DOHH2 (cell line): ENCODE measurements around the gene SETD3.

Source experiments
- H3F3A ChIP-seq: fragments of 200-600 bp; sonication (generic), shearing (Covaris generic); 2 replicates; pipeline ENCODE4 v1.6.0; 2016; ENCODE audit warnings: antibody characterized with exemption, mild to moderate bottlenecking; ENCODE audit not compliant: control insufficient read depth, insufficient read depth
- H3K27ac ChIP-seq: fragments of 200-600 bp; sonication (generic); 2 replicates; pipeline ENCODE4 v1.5.1; 2014; ENCODE audit warnings: low read depth, mild to moderate bottlenecking, low read length, moderate library complexity
- H3K27me3 ChIP-seq: fragments of 200-600 bp; sonication (generic); 2 replicates; pipeline ENCODE4 v1.6.1; 2014; ENCODE audit warnings: mild to moderate bottlenecking, low read length, mixed read lengths; ENCODE audit not compliant: control insufficient read depth
- H3K36me3 ChIP-seq: fragments of 200-600 bp; sonication (generic); 2 replicates; pipeline ENCODE4 v1.6.1; 2014; ENCODE audit warnings: mild to moderate bottlenecking, low read length, moderate library complexity, mixed read lengths; ENCODE audit not compliant: control insufficient read depth
- H3K4me1 ChIP-seq: fragments of 200-600 bp; sonication (generic); 2 replicates; pipeline ENCODE4 v1.6.1; 2014; ENCODE audit warnings: mild to moderate bottlenecking, low read length, mixed read lengths; ENCODE audit not compliant: control insufficient read depth
- H3K4me2 ChIP-seq: fragments of 200-600 bp; sonication (generic); 2 replicates; pipeline ENCODE4 v1.6.0; 2014; ENCODE audit warnings: mild to moderate bottlenecking, low read length, moderate library complexity
- H3K4me3 ChIP-seq: fragments of 200-600 bp; sonication (generic); 2 replicates; pipeline ENCODE4 v1.5.1; 2014; ENCODE audit warnings: mild to moderate bottlenecking, low read length, mixed read lengths
- H3K79me2 ChIP-seq: fragments of 200-600 bp; sonication (generic); 2 replicates; pipeline ENCODE4 v1.6.1; 2014; ENCODE audit warnings: mild to moderate bottlenecking, low read length, mixed read lengths; ENCODE audit not compliant: control insufficient read depth
- H3K9me2 ChIP-seq: fragments of 200-600 bp; sonication (generic); replicated peaks from 2 replicates; pipeline ENCODE4 v1.6.1; 2014; ENCODE audit warnings: mild to moderate bottlenecking, low read length, mixed read lengths; ENCODE audit not compliant: control insufficient read depth
- H3K9me3 ChIP-seq: fragments of 200-600 bp; sonication (generic); 2 replicates; pipeline ENCODE4 v1.6.1; 2014; ENCODE audit warnings: antibody characterized with exemption, low read length, mixed read lengths; ENCODE audit not compliant: control insufficient read depth, insufficient read depth
- H4K20me1 ChIP-seq: fragments of 200-600 bp; sonication (generic); 2 replicates; pipeline ENCODE4 v1.6.0; 2014; ENCODE audit warnings: low read depth, mild to moderate bottlenecking, antibody characterized with exemption, low read length, moderate library complexity; ENCODE audit not compliant: control insufficient read depth, insufficient read depth
- EZH2phosphoT487 ChIP-seq: fragments of 200-600 bp; sonication (generic); IDR thresholded peaks from 2 replicates; pipeline ENCODE4 v1.6.1; 2017; ENCODE audit warnings: borderline replicate concordance, mild to moderate bottlenecking, antibody characterized with exemption, low read length, moderate library complexity, mixed read lengths
- TF ChIP-seq, protein P1 (sequence below): fragments of 200-600 bp; sonication (generic); IDR thresholded peaks from one replicate; pipeline ENCODE4 v1.5.1; 2014; ENCODE audit warnings: antibody characterized with exemption, mild to moderate bottlenecking, low read depth, low read length; ENCODE audit not compliant: poor library complexity, severe bottlenecking

SETD3 gene

GRCh38 chr14:99479906-99480869 lies at the start of gene SETD3:
Gene SETD3 (minus strand): TSS chr14:99480859. CDS start chr14:99465805, 15,054 bp downstream.
- no peaks in the 10 kb centered on the region for H3K27me3 ChIP-seq
- H3K27ac ChIP-seq = peak within 1 kb of the TSS; percentile 37
- H4K20me1 ChIP-seq = peaks cover 61% of the 10 kb centered on the region
- peaks cover 35% of the 10 kb centered on the region for H3K4me1 ChIP-seq
- H3K9me3 ChIP-seq = no peaks in the 10 kb centered on the region
- H3K4me3 ChIP-seq = peak within 1 kb of the TSS; percentile 99
- peaks cover 90% of the 10 kb centered on the region for H3K79me2 ChIP-seq
- H3K4me2 ChIP-seq = peak within 1 kb of the TSS; percentile 95
- no peaks in the 10 kb centered on the region for H3K9me2 ChIP-seq
- TF ChIP-seq, protein P1, sequence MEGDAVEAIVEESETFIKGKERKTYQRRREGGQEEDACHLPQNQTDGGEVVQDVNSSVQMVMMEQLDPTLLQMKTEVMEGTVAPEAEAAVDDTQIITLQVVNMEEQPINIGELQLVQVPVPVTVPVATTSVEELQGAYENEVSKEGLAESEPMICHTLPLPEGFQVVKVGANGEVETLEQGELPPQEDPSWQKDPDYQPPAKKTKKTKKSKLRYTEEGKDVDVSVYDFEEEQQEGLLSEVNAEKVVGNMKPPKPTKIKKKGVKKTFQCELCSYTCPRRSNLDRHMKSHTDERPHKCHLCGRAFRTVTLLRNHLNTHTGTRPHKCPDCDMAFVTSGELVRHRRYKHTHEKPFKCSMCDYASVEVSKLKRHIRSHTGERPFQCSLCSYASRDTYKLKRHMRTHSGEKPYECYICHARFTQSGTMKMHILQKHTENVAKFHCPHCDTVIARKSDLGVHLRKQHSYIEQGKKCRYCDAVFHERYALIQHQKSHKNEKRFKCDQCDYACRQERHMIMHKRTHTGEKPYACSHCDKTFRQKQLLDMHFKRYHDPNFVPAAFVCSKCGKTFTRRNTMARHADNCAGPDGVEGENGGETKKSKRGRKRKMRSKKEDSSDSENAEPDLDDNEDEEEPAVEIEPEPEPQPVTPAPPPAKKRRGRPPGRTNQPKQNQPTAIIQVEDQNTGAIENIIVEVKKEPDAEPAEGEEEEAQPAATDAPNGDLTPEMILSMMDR = no peak
- TF ChIP-seq EZH2phosphoT487 = no peak
- peaks cover 8% of the 10 kb centered on the region for H3K36me3 ChIP-seq
- no peaks in the 10 kb centered on the region for H3F3A ChIP-seq

GRCh38 chr14:99529899-99530298 lies 49.2 kb upstream of the SETD3 start:
- H3K36me3 ChIP-seq = no peaks in the 10 kb centered on the region
- no peaks in the 10 kb centered on the region for H3K9me2 ChIP-seq
- no peak overlapping the region for H3K4me2 ChIP-seq
- no peaks in the 10 kb centered on the region for H3K79me2 ChIP-seq
- H3K27ac ChIP-seq = no peak overlapping the region
- no peaks in the 10 kb centered on the region for H4K20me1 ChIP-seq
- H3K4me1 ChIP-seq = no peaks in the 10 kb centered on the region
- no peak for TF ChIP-seq EZH2phosphoT487
- TF ChIP-seq, protein P1 = no peak
- no peaks in the 10 kb centered on the region for H3K9me3 ChIP-seq
- H3F3A ChIP-seq = no peaks in the 10 kb centered on the region
- H3K27me3 ChIP-seq = no peaks in the 10 kb centered on the region
- H3K4me3 ChIP-seq = no peak overlapping the region

DNA sequence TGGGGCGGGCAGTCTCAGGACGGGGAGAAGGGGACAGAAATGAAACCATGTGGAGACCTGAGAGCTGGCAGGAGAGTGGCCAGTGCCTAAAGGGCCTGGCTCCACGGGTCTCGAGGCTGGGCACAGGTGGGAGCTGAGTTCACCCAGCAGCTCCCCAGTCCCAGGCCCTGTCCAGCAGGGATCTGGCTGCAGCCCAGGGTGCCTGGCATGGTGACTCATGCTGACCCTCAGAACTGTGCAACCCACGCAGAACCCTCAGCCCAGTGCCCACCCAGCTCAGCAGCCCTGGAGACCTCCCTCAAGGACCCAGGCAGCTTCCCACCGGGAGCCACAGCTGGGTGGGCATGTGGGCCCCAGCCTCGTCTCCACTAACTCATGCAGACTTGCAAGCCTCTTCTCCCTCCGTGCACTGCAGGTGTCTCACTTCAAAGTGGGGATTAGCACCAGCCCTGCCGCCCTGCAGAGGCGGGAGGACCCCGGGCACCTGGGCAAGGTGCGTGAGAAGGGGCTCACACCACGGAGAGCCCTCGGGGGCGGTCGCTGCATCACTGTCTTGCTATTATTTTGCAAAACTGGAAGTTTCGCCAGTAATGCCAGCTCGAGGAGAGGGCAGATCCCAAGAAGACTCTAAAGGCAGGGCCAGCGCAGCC lies 46.9 kb upstream of the SETD3 start:
- Histone ChIP-seq H3K27ac (no peak overlapping the region), H3K4me2 (no peak overlapping the region), H3K4me1 (no peaks in the 10 kb centered on the region), H3K4me3 (no peak overlapping the region), H3F3A (no peaks in the 10 kb centered on the region), H3K9me2 (no peaks in the 10 kb centered on the region), H4K20me1 (no peaks in the 10 kb centered on the region), H3K79me2 (no peaks in the 10 kb centered on the region), H3K27me3 (no peaks in the 10 kb centered on the region), H3K9me3 (no peaks in the 10 kb centered on the region), H3K36me3 (no peaks in the 10 kb centered on the region)
- TF ChIP-seq, protein P1 = no peak
- TF ChIP-seq EZH2phosphoT487 = no peak
